Muscle layer of colon (tissue), 2 donors: Measurements from ENCODE around the gene HS3ST4.

Experiments
- H3K27ac ChIP-seq: one replicate; pipeline ENCODE4 v1.7.0; 2013; ENCODE audit warnings: low read depth, mild to moderate bottlenecking, low read length, moderate library complexity
- H3K27me3 ChIP-seq, 2 donors: one replicate each; pipeline ENCODE4 v1.7.0; 2013; ENCODE audit warnings: low read length in 2 of 2, mild to moderate bottlenecking in 2 of 2; ENCODE audit not compliant: insufficient read depth in 2 of 2, control insufficient read depth in 1 of 2
- H3K36me3 ChIP-seq: one replicate; pipeline ENCODE4 v1.7.0; 2013; ENCODE audit warnings: mild to moderate bottlenecking, low read length; ENCODE audit not compliant: insufficient read depth
- H3K4me1 ChIP-seq: one replicate; pipeline ENCODE4 v1.7.0; 2013; ENCODE audit warnings: mild to moderate bottlenecking, low read length; ENCODE audit not compliant: insufficient read depth
- H3K4me3 ChIP-seq, 2 donors: one replicate each; pipeline ENCODE4 v1.7.0; 2013; ENCODE audit warnings: low read length in 2 of 2, low read depth in 1 of 2, mild to moderate bottlenecking in 1 of 2, moderate library complexity in 1 of 2
- H3K9ac ChIP-seq: one replicate; pipeline ENCODE4 v1.7.0; 2013; ENCODE audit warnings: low read length
- H3K9me3 ChIP-seq: one replicate; pipeline ENCODE4 v1.7.0; 2013; ENCODE audit warnings: mild to moderate bottlenecking, low read length
- donor health status: abdominal sarcoma.
- donor health status: Adenocarcinoma of cecum.

The HS3ST4 gene

GRCh38 chr16:25950586-25951281 is 259.0 kb downstream of the HS3ST4 start:
- Histone ChIP-seq H3K4me3 (no peak overlapping the region), H3K27me3 (no peaks in the 10 kb centered on the region), H3K36me3 (no peaks in the 10 kb centered on the region), H3K9me3 (no peaks in the 10 kb centered on the region), H3K4me1 (no peaks in the 10 kb centered on the region), H3K27ac (no peak overlapping the region), H3K9ac (no peak overlapping the region)

GRCh38 chr16:25951999-25952398 is 260.2 kb downstream of the HS3ST4 start:
- no peak overlapping the region for H3K27ac ChIP-seq
- no peaks in the 10 kb centered on the region for H3K4me1 ChIP-seq
- H3K36me3 ChIP-seq: no peaks in the 10 kb centered on the region
- no peaks in the 10 kb centered on the region for H3K27me3 ChIP-seq
- H3K9me3 ChIP-seq: no peaks in the 10 kb centered on the region
- no peak overlapping the region for H3K4me3 ChIP-seq
- H3K9ac ChIP-seq: no peak overlapping the region

- no peaks in the 10 kb centered on the region for H3K4me1 ChIP-seq
- no peak overlapping the region for H3K27ac ChIP-seq
- H3K9ac ChIP-seq: no peak overlapping the region
- H3K9me3 ChIP-seq: no peaks in the 10 kb centered on the region
- H3K36me3 ChIP-seq: no peaks in the 10 kb centered on the region
- no peak overlapping the region for H3K4me3 ChIP-seq
- no peaks in the 10 kb centered on the region for H3K27me3 ChIP-seq
Observed at GRCh38 chr16:25952983-25953382, 261.2 kb downstream of the HS3ST4 start.

- Histone ChIP-seq H3K27me3 (no peaks in the 10 kb centered on the region), H3K9me3 (no peaks in the 10 kb centered on the region), H3K9ac (no peak overlapping the region), H3K27ac (no peak overlapping the region), H3K4me3 (no peak overlapping the region), H3K36me3 (no peaks in the 10 kb centered on the region), H3K4me1 (no peaks in the 10 kb centered on the region)
Observed at GRCh38 chr16:25957707-25958106, 265.9 kb downstream of the HS3ST4 start.

- Histone ChIP-seq H3K4me3 (no peak overlapping the region), H3K27me3 (no peaks in the 10 kb centered on the region), H3K27ac (no peak overlapping the region), H3K9ac (no peak overlapping the region), H3K9me3 (no peaks in the 10 kb centered on the region), H3K36me3 (no peaks in the 10 kb centered on the region), H3K4me1 (no peaks in the 10 kb centered on the region)
Observed at GRCh38 chr16:25959221-25959620, 267.5 kb downstream of the HS3ST4 start.

GRCh38 chr16:25966172-25967097 is 274.7 kb downstream of the HS3ST4 start:
- Histone ChIP-seq H3K36me3 (no peaks in the 10 kb centered on the region), H3K9me3 (no peaks in the 10 kb centered on the region), H3K27ac (no peak overlapping the region), H3K4me1 (no peaks in the 10 kb centered on the region), H3K4me3 (no peak overlapping the region), H3K9ac (no peak overlapping the region), H3K27me3 (no peaks in the 10 kb centered on the region)

- peaks cover 6% of the 10 kb centered on the region for H3K4me1 ChIP-seq
- H3K27me3 ChIP-seq: no peaks in the 10 kb centered on the region
- no peak overlapping the region for H3K9ac ChIP-seq
- no peak overlapping the region for H3K4me3 ChIP-seq
- H3K27ac ChIP-seq: no peak overlapping the region
- H3K36me3 ChIP-seq: no peaks in the 10 kb centered on the region
- no peaks in the 10 kb centered on the region for H3K9me3 ChIP-seq
Observed at GRCh38 chr16:25977121-25977520, 285.4 kb downstream of the HS3ST4 start.

GRCh38 chr16:25978218-25978617 is 286.5 kb downstream of the HS3ST4 start:
- Histone ChIP-seq H3K9ac (no peak overlapping the region), H3K27me3 (no peaks in the 10 kb centered on the region), H3K27ac (no peak overlapping the region), H3K36me3 (no peaks in the 10 kb centered on the region), H3K4me1 (peaks cover 6% of the 10 kb centered on the region), H3K9me3 (no peaks in the 10 kb centered on the region), H3K4me3 (no peak overlapping the region)

- Histone ChIP-seq H3K27ac (no peak overlapping the region), H3K27me3 (no peaks in the 10 kb centered on the region), H3K36me3 (no peaks in the 10 kb centered on the region), H3K9me3 (no peaks in the 10 kb centered on the region), H3K4me3 (no peak overlapping the region), H3K9ac (no peak overlapping the region), H3K4me1 (no peaks in the 10 kb centered on the region)
Observed at GRCh38 chr16:25988084-25988483, 296.3 kb downstream of the HS3ST4 start.

- Histone ChIP-seq H3K9me3 (no peaks in the 10 kb centered on the region), H3K4me1 (no peaks in the 10 kb centered on the region), H3K4me3 (no peak overlapping the region), H3K27ac (no peak overlapping the region), H3K36me3 (no peaks in the 10 kb centered on the region), H3K27me3 (no peaks in the 10 kb centered on the region), H3K9ac (no peak overlapping the region)
Observed at GRCh38 chr16:25988882-25989281, 297.1 kb downstream of the HS3ST4 start.

GRCh38 chr16:25996052-25996451 is 304.3 kb downstream of the HS3ST4 start:
- H3K27me3 ChIP-seq: no peaks in the 10 kb centered on the region
- H3K9me3 ChIP-seq: no peaks in the 10 kb centered on the region
- H3K4me1 ChIP-seq: no peaks in the 10 kb centered on the region
- no peaks in the 10 kb centered on the region for H3K36me3 ChIP-seq
- no peak overlapping the region for H3K4me3 ChIP-seq
- H3K9ac ChIP-seq: no peak overlapping the region
- H3K27ac ChIP-seq: no peak overlapping the region
